Measurements from ENCODE around the gene FNDC1.
"Not testable (repeated sequence)": the region's sequence is repeated elsewhere in the genome, so short reads cannot be mapped to it uniquely, and the experiment has no call there.

DNA sequence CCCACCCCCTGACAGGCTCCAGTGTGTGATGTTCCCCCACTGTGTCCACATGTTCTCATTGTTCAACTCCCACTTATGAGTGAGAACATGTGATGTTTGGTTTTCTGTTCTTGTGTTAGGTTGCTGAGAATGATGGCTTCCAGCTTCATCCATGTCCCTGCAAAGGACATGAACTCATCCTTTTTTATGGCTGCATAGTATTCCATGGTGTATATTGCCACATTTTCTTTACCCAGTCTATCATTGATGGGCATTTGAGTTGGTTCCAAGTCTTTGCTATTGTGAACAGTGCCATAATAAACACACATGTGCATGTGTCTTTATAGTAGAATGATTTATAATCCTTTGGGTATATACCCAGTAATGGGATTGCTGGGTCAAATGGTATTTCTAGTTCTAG is 115.5 kb downstream of the FNDC1 start:
- TF ChIP-seq, protein P1, sequence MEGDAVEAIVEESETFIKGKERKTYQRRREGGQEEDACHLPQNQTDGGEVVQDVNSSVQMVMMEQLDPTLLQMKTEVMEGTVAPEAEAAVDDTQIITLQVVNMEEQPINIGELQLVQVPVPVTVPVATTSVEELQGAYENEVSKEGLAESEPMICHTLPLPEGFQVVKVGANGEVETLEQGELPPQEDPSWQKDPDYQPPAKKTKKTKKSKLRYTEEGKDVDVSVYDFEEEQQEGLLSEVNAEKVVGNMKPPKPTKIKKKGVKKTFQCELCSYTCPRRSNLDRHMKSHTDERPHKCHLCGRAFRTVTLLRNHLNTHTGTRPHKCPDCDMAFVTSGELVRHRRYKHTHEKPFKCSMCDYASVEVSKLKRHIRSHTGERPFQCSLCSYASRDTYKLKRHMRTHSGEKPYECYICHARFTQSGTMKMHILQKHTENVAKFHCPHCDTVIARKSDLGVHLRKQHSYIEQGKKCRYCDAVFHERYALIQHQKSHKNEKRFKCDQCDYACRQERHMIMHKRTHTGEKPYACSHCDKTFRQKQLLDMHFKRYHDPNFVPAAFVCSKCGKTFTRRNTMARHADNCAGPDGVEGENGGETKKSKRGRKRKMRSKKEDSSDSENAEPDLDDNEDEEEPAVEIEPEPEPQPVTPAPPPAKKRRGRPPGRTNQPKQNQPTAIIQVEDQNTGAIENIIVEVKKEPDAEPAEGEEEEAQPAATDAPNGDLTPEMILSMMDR (IDR thresholded peaks at IDR 0.05) = not testable (repeated sequence)
- TF ChIP-seq POLR2A (IDR thresholded peaks at IDR 0.05) = not testable (repeated sequence)
